Lung (tissue), 12 donors: ENCODE measurements around the gene LSS. TPM values are rescaled to one million over a fixed set of nuclear protein-coding genes. Genes with fewer than 3 reads are reported as not detected.

ENCODE experiments used
- ATAC-seq: fragments of 200-7000 bp; cut with Tn5 transposase; one replicate; pipeline ENCODE4 v1.9.1; 2020; ENCODE audit warnings: moderate number of reproducible peaks; ENCODE audit not compliant: insufficient read depth, low FRiP score
- DNase-seq, 3 donors: peaks; one replicate each; pipeline ENCODE4 v3.0.0-alpha.2; 2013 to 2017
- H3K27ac ChIP-seq, 2 donors: one replicate each; pipeline ENCODE4 v1.5.1; 2013; ENCODE audit warnings: mild to moderate bottlenecking in 2 of 2, moderate library complexity in 2 of 2, control low read depth in 1 of 2, inconsistent platforms in 1 of 2, low read depth in 1 of 2, low read length in 1 of 2
- H3K27me3 ChIP-seq, 3 donors: one replicate each; pipeline ENCODE4 v1.5.1; 2013; ENCODE audit warnings: low read length in 2 of 3; ENCODE audit not compliant: control insufficient read depth in 3 of 3, insufficient read depth in 3 of 3
- H3K36me3 ChIP-seq, 4 donors: one replicate each; pipeline ENCODE4 v1.5.1; 2013; ENCODE audit warnings: low read length in 4 of 4, mild to moderate bottlenecking in 1 of 4, moderate library complexity in 1 of 4; ENCODE audit not compliant: control insufficient read depth in 4 of 4, insufficient read depth in 4 of 4
- H3K4me1 ChIP-seq, 5 donors: one replicate each; pipeline ENCODE4 v1.5.1; 2013; ENCODE audit warnings: low read length in 5 of 5, mild to moderate bottlenecking in 2 of 5, moderate library complexity in 1 of 5; ENCODE audit not compliant: control insufficient read depth in 5 of 5, insufficient read depth in 5 of 5
- H3K4me3 ChIP-seq: one replicate; pipeline ENCODE4 v1.5.1; 2013; ENCODE audit warnings: mild to moderate bottlenecking, control low read depth, moderate library complexity
- H3K9ac ChIP-seq, 2 donors: one replicate each; pipeline ENCODE4 v1.5.1; 2013; ENCODE audit warnings: low read length in 2 of 2, control low read depth in 1 of 2; ENCODE audit not compliant: insufficient read depth in 1 of 2
- H3K9me3 ChIP-seq, 4 donors: one replicate each; pipeline ENCODE4 v1.5.1; 2013; ENCODE audit warnings: low read length in 3 of 4, mild to moderate bottlenecking in 1 of 4, moderate library complexity in 1 of 4; ENCODE audit not compliant: control insufficient read depth in 4 of 4, insufficient read depth in 3 of 4
- CTCF ChIP-seq: IDR thresholded peaks from 2 replicates; pipeline ENCODE4 v1.5.1; 2012; ENCODE audit warnings: mild to moderate bottlenecking; ENCODE audit errors: control extremely low read depth, extremely low read depth
- WGBS, 2 donors: extraction: QIAGEN DNeasy Blood & Tissue Kit; methylation state at CpG; one replicate each; pipeline ENCODE4 v1.1.7; 2013; 5-methylcytosine and 5-hydroxymethylcytosine counted together
- polyA plus RNA-seq, 2 donors: library from polyadenylated mRNA; stranded (reverse); fragments of 200-250 nt; gene quantifications; one replicate each; pipeline ENCODE4 v1.2.1, GENCODE V29; 2013
- total RNA-seq, 2 donors: library from RNA; depleted of rRNA in 1 of 2; stranded (reverse); fragments of >200 nt in 1 of 2; gene quantifications; one replicate each; pipeline ENCODE4 v1.2.1, GENCODE V29; 2014 to 2021
- donor health status: control.
- donor health status: control.
- donor health status: Bipolar disorder and iron deficiency.
- donor health status: healthy.
- donor health status: DM: yes; HTN: yes; CAD: no.

The LSS gene
- total and polyA plus RNA-seq, 4 donors, result 54.6 to 152 (median 98.8) TPM

GRCh38 chr21:46229133-46229922, 754 bp upstream of the LSS start:
- WGBS, 2 donors, result 1 to 2% methylated on average over 58 to 71 of the region's 72 CpGs
- Histone ChIP-seq H3K4me1 (peaks cover 0 to 23% (median 9%) of the 10 kb centered on the region in 5 donors), H3K9me3 (peaks cover 0 to 2% (median 0%) of the 10 kb centered on the region in 4 donors), H3K27me3 (no peaks in the 10 kb centered on the region), H3K9ac (no peak overlapping the region), H3K36me3 (peaks cover 0 to 14% (median 5%) of the 10 kb centered on the region in 4 donors), H3K4me3 (peak overlapping the region; percentile 39), H3K27ac (peak overlapping the region in 1 of 2 donors; percentile 9)
- TF ChIP-seq CTCF, result no peak
- ATAC-seq, result peak; percentile 57
- peak in 1 of 3 donors; percentile 11 for DNase-seq

GRCh38 chr21:46227811-46228344, 696 bp downstream of the LSS start:
- Histone ChIP-seq H3K4me1 (peaks cover 0 to 23% (median 9%) of the 10 kb centered on the region in 5 donors), H3K9me3 (peaks cover 0 to 2% (median 0%) of the 10 kb centered on the region in 4 donors), H3K27me3 (no peaks in the 10 kb centered on the region), H3K9ac (peak overlapping the region in 1 of 2 donors; percentile 32), H3K27ac (peak overlapping the region; percentile 89 to 93), H3K4me3 (peak overlapping the region; percentile 98), H3K36me3 (peaks cover 0 to 10% (median under 1%) of the 10 kb centered on the region in 4 donors)
- TF ChIP-seq CTCF, result no peak
- ATAC-seq (no peak), DNase-seq (peak; percentile 7 to 18 (median 12))
- WGBS, 2 donors, result 1 to 3% methylated on average over 20 of the region's 20 CpGs

GRCh38 chr21:46226920-46227599, 1.5 kb downstream of the LSS start:
- WGBS, 2 donors, result 53 to 68% methylated on average over 4 of the region's 4 CpGs
- ATAC-seq, result no peak
- H3K4me3 ChIP-seq, result peak overlapping the region; percentile 47
- no peak for TF ChIP-seq CTCF
- peaks cover 0 to 25% (median 9%) of the 10 kb centered on the region in 5 donors for H3K4me1 ChIP-seq
- peak overlapping the region in 1 of 2 donors; percentile 74 for H3K27ac ChIP-seq
- H3K36me3 ChIP-seq, result peaks cover 0 to 7% (median 2%) of the 10 kb centered on the region in 4 donors
- DNase-seq, result peak in 2 of 3 donors; percentile 10 to 15
- H3K27me3 ChIP-seq, result no peaks in the 10 kb centered on the region
- peak overlapping the region in 1 of 2 donors; percentile 42 for H3K9ac ChIP-seq
- peaks cover 0 to 2% (median 0%) of the 10 kb centered on the region in 4 donors for H3K9me3 ChIP-seq
